Measurements from ENCODE around the gene TPCN1.

GRCh38 chr12:113305281-113305856 lies 84.1 kb downstream of the TPCN1 start:
- TF ChIP-seq, protein P1, sequence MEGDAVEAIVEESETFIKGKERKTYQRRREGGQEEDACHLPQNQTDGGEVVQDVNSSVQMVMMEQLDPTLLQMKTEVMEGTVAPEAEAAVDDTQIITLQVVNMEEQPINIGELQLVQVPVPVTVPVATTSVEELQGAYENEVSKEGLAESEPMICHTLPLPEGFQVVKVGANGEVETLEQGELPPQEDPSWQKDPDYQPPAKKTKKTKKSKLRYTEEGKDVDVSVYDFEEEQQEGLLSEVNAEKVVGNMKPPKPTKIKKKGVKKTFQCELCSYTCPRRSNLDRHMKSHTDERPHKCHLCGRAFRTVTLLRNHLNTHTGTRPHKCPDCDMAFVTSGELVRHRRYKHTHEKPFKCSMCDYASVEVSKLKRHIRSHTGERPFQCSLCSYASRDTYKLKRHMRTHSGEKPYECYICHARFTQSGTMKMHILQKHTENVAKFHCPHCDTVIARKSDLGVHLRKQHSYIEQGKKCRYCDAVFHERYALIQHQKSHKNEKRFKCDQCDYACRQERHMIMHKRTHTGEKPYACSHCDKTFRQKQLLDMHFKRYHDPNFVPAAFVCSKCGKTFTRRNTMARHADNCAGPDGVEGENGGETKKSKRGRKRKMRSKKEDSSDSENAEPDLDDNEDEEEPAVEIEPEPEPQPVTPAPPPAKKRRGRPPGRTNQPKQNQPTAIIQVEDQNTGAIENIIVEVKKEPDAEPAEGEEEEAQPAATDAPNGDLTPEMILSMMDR (IDR thresholded peaks at IDR 0.05) = no peak
- TF ChIP-seq POLR2A (IDR thresholded peaks at IDR 0.05) = no peak
